Measurements from ENCODE around the gene NLRP13.

Gene NLRP13

GRCh38 chr19:55901369-55902079 lies 30.6 kb downstream of the NLRP13 start:
- peak in 1 of 2 experiments; percentile 4 for DNase-seq

GRCh38 chr19:55898911-55899310 lies 33.2 kb downstream of the NLRP13 start:
- DNase-seq = no peak

DNA sequence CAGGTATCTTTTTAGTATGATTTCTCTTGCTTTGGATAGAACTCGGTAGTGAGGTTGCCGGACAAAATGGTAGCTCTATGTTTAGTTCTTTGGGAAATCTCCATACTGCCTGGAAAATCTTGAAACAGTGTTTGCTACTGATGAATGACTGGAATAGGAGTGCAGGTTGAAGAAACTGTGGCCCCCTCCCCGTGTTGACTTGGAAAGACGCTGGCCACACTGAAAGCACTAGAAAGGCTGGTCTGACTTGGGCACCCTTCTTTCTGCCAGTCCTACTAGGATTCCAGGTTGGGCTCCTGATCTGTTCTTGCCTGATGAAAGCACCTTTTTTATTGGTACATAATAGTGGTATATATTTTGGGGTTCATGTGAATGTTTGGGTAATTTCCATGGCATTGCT lies 49.5 kb downstream of the NLRP13 start:
- no peak for DNase-seq

DNA sequence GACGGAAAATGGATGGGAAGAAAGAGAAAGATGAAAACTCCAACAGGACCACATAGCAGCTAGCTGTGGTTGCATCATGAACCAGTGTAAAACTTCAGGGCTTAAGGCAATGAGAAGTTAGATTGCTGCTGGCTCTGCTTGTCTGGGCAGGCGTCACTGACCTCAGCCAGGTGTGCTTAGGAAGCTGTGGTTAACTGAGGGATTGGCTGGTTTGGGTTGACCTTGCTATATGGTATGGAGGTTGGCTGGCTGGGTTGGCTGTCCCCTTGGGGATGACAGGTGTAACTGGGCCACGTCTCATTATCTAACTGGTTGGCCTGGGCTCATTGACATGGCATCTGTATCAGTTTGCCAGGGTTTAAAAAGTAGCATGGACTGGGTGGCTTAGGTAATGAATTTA lies 54.9 kb downstream of the NLRP13 start:
- DNase-seq = no peak

DNA sequence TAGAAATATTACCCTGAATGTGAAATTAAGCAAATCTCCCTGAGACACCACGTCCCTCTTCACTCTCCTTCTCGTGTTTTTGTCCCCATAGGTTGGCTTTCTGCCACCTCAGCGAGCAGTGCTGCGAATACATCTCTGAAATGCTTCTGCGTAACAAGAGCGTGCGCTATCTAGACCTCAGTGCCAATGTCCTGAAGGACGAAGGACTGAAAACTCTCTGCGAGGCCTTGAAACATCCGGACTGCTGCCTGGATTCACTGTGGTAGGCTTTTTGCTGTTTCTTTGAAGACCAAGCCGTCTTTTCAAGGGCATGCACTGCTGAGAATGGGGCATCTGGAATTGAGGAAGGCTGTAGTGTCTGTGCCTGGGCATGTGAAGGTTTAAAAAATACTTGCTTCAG lies 61.4 kb downstream of the NLRP13 start:
- no peak for DNase-seq

DNA sequence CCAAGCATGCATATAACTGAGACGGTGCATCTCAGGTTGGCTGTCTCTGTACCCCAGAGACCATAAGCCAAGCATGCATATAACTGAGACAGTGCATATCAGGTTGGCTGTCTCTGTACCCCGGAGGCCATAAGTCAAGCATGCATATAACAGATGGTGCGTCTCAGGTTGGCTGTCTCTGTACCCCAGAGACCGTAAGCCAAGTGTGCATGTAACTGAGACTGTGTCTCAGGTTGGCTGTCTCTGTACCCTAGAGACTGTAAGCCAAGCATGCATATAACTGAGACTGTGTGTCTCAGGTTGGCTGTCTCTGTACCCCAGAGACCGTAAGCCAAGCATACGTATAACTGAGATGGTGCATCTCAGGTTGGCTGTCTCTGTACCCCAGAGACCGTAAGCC lies 65.0 kb downstream of the NLRP13 start:
- no peak for DNase-seq

DNA sequence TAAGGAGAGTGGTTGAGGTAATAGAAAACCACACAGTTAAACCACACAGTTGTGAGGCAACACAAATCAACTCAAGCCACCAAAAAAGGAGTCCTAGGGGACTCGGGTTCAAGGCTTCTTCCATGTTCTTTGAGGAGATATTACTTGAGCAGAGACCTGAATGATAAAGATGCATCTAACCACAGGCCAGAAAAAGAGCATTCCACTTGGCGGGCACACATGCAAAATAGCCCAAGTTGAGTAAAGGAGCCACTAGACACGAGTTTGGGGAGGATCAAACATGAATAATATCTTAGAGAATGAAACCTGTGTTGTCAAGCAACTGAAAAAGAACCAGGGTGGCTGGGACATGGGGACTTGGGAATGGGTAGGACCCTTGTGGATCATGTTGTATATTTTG lies 65.6 kb downstream of the NLRP13 start:
- no peak for DNase-seq

DNA sequence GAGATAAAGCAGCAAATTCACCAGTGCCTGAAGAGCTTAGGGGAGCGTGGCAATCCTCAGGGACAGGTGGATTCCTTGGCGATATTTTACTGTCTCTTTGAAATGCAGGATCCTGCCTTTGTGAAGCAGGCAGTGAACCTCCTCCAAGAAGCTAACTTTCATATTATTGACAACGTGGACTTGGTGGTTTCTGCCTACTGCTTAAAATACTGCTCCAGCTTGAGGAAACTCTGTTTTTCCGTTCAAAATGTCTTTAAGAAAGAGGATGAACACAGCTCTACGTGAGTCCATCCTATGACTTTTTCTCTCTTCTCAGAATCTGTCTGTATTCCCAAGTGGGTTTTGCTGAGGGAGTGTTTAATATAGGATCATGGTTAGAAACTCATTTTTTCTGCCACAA lies 73.2 kb downstream of the NLRP13 start:
- no peak for DNase-seq

DNA sequence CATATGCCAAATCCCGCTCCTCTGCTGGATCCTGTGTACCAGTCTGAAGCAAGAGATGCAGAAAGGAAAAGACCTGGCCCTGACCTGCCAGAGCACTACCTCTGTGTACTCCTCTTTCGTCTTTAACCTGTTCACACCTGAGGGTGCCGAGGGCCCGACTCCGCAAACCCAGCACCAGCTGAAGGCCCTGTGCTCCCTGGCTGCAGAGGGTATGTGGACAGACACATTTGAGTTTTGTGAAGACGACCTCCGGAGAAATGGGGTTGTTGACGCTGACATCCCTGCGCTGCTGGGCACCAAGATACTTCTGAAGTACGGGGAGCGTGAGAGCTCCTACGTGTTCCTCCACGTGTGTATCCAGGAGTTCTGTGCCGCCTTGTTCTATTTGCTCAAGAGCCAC lies 73.7 kb downstream of the NLRP13 start:
- DNase-seq = no peak

GRCh38 chr19:55857974-55858373 lies 74.2 kb downstream of the NLRP13 start:
- DNase-seq = no peak

DNA sequence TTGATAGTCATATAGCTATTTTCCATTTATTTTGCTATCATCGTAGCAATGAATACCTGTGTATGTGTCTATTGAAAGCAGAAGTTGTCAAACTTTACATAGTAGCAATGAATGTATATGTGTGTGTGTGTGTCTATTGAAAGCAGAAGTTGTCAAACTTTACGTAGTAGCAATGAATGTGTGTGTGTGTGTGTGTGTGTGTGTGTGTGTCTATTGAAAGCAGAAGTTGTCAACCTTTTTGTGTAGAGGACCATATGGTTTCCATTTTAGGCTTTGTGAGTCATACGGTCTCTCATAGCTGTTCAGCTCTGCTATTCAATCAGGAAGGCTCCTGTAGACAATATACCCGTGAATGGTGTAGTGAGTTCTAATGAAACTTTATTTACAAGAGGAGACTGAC lies 75.0 kb downstream of the NLRP13 start:
- no peak for DNase-seq

GRCh38 chr19:55855160-55855559 lies 77.0 kb downstream of the NLRP13 start:
- DNase-seq = no peak
